HG02973 (cell line): ENCODE data around the gene OTUB2.
A peak's percentile ranks its signal among the peaks of the same experiment; 100 is the strongest.
"Not testable (repeated sequence)": the region's sequence is repeated elsewhere in the genome, so short reads cannot be mapped to it uniquely, and the experiment has no call there.

Experiments
- ATAC-seq: cut with Tn5 transposase; IDR thresholded peaks from one replicate; pipeline ENCODE4 v1.9.1; 2021; ENCODE audit warnings: moderate library complexity; ENCODE audit not compliant: unreplicated experiment

Gene OTUB2

DNA sequence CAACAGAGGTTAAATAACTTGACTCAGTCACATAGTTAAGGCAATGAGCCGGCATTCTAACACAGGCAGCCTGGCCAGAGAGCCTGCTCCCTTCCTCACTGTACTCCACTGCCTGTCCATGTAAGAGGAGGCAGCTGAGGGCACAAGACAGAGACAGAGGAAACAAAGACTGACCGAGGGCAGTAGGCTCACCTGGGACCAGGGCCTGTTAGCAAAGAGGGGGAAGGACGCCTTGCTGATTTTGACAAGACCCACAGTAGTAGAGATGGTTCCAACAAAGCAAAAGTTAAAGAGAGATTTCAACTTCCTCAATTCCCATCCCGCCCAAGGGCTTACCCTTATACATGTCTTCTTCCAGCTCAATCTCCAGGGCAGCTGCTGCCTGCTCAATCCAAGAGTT is 26.5 kb downstream of the OTUB2 start:
- ATAC-seq = no peak

DNA sequence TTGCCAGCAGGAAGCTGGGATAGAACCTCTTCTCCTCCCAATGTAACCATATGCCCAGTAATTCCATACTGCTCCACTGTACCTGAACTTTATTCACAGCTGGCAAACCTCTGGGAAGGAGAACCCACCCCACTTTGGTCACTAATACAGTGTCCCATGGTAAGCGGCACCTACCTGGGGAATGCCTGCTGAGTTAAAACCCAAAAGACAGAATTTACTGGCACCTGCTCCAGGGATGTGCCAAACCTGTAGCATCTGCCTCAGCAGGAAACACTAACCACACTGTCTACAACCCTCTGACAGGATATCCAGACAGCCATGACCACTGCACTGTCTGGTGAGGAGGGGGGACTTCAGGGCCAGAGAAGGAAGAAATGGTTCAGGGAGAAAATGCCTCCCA is 28.3 kb downstream of the OTUB2 start:
- no peak for ATAC-seq

DNA sequence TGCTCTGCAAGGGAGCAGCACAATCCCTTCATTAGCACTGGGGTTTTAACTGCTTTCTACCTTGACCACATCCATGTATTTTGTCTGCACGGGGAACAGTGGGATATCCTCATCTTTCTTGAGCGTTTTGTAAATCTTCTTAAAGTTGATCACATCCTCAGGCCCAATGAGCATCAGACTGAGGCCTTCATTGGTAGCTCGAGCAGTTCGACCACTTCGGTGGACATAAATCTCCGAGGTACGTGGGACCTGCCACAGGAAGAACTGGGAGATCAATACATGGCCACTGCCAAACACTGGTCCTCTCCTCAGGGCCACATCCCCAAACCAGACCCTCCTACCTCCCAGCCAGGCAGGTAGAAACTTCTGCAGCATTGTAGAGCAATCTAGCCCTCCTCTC is 28.8 kb downstream of the OTUB2 start:
- ATAC-seq = no peak

GRCh38 chr14:94056579-94057308 is 30.6 kb downstream of the OTUB2 start:
- ATAC-seq = peak; percentile 82

GRCh38 chr14:94058128-94058673 is 32.1 kb downstream of the OTUB2 start:
- ATAC-seq = no peak

DNA sequence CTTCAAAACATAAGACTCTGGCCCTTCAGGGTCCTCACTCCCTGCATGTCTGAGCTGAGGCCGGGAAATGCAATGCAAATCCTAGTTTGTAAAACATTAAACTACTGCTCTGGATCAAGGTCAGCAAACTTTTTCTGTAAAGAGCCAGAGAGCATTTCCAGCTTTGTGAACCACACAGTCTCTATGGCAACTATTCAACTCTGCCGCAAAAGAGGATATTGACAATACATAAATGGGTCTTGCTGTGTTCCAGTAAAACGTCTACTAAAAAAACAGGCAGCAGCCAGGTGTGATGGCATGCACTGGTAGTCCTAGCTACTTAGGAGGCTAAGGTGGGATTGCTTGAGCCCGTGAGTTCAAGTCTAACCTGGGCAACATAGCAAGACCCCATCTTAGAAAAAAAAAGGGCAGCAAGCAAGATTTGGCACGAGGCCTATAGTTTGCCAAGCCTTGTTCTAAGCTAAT is 32.6 kb downstream of the OTUB2 start:
- ATAC-seq = no peak

- no peak for ATAC-seq
Observed at GRCh38 chr14:94059998-94060397, 33.9 kb downstream of the OTUB2 start.

DNA sequence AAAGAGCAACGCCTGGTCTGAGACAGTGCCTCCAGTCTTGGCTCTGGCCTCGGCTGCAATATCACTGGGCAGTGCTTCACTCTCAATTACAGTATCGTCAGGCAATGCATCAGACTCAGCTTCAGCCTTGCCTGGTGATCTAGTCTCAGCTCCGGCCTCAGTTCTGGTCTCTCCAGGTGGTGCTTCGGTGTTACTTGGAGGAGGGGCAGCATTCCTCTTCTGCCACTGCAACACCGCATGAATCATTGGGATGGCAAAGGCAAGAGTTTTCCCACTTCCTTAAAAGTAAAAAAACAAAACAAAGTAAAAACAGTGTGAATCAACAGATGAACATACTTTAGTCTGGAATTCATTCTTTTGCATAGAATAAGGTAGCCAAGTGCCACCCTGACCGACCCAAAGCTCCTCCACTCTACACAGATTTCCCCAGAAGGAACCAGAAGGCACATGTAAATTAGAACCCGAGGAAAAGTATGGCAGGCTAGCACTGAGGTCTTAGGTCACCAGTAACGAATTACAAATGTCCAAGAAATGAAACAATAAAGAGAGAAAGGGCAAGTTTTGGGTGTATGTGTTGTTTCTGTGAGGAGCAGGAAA is 36.3 kb downstream of the OTUB2 start:
- ATAC-seq = no peak

- ATAC-seq = no peak
Observed at GRCh38 chr14:94066089-94066676, 40.0 kb downstream of the OTUB2 start.

DNA sequence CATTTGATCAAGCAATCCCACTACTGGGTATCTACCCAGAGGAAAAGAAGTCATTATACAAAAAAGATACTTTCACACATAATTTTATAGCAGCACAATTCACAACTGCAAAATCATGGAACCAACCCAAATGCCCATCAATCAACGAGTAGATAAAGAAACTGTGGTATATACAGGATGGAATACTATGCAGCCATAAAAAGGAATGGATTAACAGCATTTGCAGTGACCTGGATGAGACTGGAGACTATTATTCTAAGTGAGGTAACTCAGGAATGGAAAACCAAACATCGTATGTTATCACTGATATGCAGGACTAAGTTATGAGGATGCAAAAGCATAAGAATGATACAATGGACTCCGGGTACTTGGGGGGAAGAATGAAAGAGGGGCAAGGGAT is 45.9 kb downstream of the OTUB2 start:
- not testable (repeated sequence) for ATAC-seq

DNA sequence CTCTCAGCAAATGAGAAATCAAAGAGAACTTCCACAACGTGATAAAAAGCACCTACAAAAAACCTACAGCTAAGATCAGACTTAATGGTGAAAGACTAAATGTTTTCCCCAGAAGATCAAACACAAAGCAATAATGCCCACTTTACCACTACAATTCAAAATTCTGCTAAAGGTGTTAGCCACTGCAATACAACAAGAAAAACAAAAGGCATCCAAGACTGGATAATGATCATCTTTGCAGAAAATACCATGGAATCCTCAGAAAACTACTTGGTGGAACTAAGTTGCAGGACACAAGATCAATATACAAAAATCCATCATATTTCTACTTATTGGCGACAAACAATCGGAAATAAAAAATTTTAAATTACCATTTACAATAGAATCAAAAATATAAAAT is 48.4 kb downstream of the OTUB2 start:
- ATAC-seq = no peak

DNA sequence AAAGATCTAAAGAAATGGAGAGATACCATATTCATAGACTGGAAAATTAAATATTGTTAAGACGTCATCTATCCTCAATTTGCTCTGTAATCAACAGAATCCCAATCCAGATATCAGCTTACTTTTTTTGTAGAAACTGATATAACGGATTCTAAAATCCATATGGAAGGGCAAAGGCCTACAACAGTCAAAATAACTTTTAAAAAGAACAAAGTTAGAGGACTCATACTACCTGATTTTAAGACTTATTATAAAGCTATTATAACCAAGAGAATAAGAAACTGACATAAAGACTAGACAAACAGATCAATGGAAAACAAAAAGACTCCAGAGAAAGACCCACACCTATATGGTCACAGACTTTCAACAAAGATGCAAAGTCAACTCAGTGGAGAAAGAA is 48.9 kb downstream of the OTUB2 start:
- no peak for ATAC-seq

DNA sequence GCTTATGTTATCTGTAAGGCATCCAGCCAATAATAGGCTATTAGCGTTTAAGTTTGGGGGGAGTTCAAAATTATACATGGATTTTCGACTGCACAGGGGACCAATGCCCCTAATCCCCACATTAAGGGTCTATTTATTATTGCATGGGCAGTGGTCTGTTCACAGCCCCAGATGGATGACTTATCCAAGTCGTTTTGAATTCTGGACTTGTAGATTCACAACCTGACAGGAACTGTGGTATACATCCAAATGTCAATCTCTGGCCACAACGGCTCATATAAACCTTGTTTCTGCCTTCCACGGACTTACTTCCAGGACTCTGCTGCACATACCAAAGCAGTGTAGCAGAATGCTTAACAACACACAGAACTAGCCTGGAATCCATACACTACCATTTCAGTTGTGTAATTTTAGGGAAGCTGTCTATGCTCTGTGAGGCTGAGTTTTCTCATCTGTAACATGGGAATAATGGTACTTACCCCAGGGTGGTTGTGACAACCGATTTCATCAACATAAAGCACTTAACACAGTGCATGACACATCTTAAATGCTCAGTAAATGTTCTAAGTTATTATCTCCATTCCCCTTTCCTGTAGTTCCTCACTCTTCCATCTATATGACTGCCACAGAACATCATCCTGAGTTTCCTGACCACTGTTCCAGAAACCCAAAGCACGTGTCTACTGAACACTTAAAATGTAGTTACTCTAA is 51.1 kb downstream of the OTUB2 start:
- no peak for ATAC-seq

GRCh38 chr14:94077823-94078222 is 51.7 kb downstream of the OTUB2 start:
- no peak for ATAC-seq

DNA sequence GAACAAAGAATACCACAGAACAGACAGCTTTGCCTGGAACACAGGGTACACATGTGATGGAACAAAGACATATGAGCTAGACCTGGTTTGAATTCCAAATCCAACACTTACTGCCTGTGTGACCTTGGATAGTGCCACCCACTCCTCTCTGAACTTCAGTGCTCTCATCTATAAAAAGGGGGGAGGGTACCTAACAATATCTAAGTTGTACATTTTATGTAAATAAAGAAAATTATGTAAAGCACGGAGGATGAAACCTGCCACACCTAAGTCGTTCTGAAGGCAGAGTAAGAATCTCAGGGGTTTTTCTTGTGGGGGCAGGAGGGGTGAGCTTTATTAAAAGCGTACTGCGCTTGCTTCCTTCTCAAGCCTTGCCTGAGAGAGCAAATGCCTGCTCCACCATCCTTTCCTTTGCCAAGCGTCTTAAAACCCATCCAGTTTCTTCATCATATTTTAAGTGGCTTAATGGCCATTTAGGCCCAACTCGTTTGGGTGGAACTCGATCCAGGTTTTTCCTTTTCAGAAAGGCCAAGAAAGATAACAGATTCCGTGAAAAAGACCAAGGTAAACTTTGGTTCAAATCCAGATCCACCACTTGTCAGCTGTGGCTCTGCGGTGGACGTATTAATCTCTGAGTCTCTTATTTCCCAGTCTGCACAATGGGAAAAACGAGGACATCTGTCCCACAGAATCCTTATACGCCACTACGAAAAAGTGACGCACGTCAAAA is 53.9 kb downstream of the OTUB2 start:
- no peak for ATAC-seq

DNA sequence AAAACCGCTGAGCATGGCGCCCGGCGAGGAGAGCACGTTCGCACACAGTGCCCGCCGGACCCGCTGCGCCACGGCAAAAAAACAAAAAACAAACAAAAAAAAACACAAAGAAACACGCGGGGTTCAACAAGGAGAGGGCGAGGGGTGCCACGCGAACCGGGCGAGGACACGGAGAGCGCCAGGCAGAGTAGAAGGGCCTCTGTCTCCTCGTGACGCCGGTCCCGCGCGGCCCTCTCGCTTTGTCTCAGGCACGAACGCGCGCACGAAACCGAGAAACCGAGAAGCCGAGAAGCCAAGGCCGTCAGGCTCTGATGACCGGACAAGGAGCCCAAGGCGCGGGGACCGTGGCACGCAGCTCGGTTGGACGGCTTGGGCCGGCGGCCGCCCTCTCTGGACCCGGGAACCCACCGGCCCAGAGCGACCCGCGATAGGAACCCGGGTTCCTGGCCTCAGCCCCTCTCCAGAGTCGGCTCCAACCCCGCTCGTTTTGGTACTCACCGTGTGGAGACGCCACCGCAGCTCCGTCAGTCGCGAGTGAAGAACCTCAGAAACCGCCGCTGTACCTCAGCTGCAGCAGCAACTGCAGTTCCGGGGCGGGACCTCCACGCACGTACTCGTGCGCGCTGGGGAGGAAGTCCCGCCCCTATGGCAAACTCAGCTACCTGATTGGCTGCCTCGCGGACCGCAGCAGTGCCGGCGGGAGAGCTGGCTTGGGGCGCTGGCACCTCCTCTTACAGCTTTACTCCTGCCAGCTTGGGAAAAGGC is 54.7 kb downstream of the OTUB2 start, which contains the start of the genes DDX24 and IFI27L1:
Gene DDX24, minus strand, starts transcription at position 582 of the 765 bp plus-strand sequence. CDS start 1,460 bp downstream, outside the sequence.
Gene IFI27L1, plus strand, starts transcription at position 690 of the 765 bp plus-strand sequence. CDS start 15,628 bp downstream, outside the sequence.
- peak; percentile 96 for ATAC-seq

DNA sequence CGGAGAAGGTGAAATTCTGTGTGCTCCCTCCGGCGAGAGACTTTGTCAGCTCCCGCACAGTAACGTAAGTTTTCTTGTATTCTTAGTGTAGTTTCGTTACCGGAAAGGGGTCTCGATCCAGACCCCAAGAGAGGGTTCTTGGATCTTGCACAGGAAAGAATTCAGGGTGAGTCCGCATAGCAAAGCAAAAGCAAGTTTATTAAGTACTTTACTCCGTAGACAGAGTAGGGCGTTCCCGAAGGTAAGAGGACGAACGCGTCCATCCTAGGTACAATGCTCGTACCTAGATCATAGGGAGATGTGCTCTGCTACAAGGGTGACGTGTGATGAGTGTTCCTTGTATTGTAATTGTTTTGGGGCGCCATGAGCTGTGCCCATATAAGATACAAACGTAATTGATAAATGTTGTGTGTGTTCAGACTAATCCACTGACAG is 55.3 kb downstream of the OTUB2 start:
- peak; percentile 27 for ATAC-seq

GRCh38 chr14:94087891-94088290 is 61.8 kb downstream of the OTUB2 start:
- ATAC-seq = no peak

DNA sequence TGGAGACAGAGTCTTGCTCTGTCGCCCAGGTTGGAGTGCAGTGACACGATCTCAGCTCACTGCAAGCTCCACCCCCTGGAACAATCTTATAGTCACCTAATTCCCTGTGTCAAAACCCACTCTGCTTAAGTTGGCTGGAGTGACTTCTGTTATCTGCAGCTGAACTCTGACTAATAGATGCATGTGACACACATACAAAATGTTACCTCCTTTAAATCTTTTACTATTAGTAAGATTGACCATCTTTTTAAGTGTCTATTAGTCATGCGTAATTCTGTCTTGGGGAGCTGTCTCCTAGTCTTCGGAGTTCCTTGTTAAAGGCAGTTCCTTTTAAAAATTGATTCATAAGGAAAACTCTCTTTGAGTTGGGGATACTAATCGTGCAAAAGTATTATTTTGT is 62.4 kb downstream of the OTUB2 start:
- no peak for ATAC-seq

GRCh38 chr14:94089479-94089878 is 63.3 kb downstream of the OTUB2 start:
- no peak for ATAC-seq
